Measurements from ENCODE around the gene SLC22A23.

DNA sequence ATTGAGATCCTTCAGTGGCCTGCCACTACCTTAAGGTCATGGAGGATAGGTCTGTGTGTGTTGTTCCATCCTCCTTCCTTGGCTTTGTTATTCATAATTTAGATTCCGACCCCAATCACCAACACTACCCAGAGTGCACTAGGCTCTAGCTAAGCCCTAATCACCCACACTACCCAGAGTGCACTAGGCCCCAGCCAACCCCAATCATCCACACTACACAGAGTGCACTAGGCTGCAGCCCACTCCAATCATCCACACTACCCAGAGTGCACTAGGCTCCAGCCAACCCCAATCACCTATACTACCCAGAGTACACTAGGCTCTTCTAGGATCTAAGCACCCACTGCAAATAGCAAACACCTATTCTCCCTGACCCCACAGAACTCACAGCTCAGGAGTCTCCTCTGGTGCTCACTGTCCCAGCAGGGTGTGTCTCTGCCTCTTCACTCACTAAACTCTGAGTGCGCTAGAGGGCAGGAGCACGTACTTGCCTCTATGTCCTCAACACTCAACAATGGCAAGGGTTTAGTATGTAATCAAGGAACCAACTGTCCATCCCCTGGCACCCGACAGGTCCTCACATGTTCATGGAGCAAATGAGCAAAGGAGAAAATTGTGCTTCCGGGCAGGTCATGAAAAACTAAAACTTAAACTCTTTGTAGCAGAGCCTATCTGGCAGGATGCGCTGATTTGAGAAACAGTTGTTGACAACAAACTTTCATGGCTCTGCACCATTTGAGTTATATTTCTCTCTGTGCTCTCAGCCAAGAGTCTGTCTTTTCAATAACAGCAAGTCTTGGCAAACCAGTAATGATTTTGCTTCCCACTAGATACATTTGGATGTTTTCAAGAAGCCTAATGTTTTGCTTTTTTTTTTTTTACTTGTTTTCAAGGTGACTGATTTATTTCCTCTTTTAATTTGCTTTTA lies 54.3 kb downstream of the SLC22A23 start:
- TF ChIP-seq, protein P1, sequence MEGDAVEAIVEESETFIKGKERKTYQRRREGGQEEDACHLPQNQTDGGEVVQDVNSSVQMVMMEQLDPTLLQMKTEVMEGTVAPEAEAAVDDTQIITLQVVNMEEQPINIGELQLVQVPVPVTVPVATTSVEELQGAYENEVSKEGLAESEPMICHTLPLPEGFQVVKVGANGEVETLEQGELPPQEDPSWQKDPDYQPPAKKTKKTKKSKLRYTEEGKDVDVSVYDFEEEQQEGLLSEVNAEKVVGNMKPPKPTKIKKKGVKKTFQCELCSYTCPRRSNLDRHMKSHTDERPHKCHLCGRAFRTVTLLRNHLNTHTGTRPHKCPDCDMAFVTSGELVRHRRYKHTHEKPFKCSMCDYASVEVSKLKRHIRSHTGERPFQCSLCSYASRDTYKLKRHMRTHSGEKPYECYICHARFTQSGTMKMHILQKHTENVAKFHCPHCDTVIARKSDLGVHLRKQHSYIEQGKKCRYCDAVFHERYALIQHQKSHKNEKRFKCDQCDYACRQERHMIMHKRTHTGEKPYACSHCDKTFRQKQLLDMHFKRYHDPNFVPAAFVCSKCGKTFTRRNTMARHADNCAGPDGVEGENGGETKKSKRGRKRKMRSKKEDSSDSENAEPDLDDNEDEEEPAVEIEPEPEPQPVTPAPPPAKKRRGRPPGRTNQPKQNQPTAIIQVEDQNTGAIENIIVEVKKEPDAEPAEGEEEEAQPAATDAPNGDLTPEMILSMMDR (optimal IDR thresholded peaks at IDR 0.05 in 1 of 3, IDR thresholded peaks at IDR 0.05 in 1 of 3, conservative IDR thresholded peaks at IDR 0.05 in 1 of 3; ENCODE audit: extremely low read depth in 1 of 3, insufficient read depth in 2 of 3, low read length in 3 of 3), result peak; percentile 54 to 76 (median 56)
- no peak for TF ChIP-seq EZH2 (IDR thresholded peaks at IDR 0.05; ENCODE audit: low read length)

Data from keratinocyte (primary cell).